GM12878 (cell line): ENCODE results near the gene FOXP1. TPM values are rescaled to one million over a fixed set of nuclear protein-coding genes. Genes with fewer than 3 reads are reported as not detected.

Experiments used
- ATAC-seq: fragments of 200-7000 bp; cut with Tn5 transposase; 3 replicates; pipeline ENCODE4 v1.9.1; 2020; ENCODE audit warnings: mild to moderate bottlenecking, moderate library complexity
- BruUV-seq: library from RNA; stranded (reverse); fragments of 400-500 nt; replicated peaks from 2 replicates; lab custom pipeline; 2021; lab: Mats Ljungman, UMichigan
- CTCF ChIA-PET: fragments of 300-600 bp; sonication (Branson Sonifier 250); formaldehyde crosslinking; extraction: SDS; loops from one replicate; lab custom pipeline; 2021; ENCODE audit warnings: inconsistent platforms; lab: Yijun Ruan, JAX
- POLR2A ChIA-PET: fragments of 350-600 bp; formaldehyde crosslinking; extraction: SDS; loops from one replicate; lab custom pipeline; 2021; ENCODE audit warnings: inconsistent platforms; lab: Charles Lee
- RAD21 ChIA-PET: fragments of 300-600 bp; sonication (Branson Sonifier 250); formaldehyde crosslinking; loops from one replicate; lab custom pipeline; 2023; ENCODE audit warnings: antibody characterized with exemption; ENCODE audit not compliant: unreplicated experiment; lab: Charles Lee
- SMC1A ChIA-PET: fragments of 300-600 bp; sonication (Branson Sonifier 250); formaldehyde crosslinking; loops from one replicate; lab custom pipeline; 2023; ENCODE audit not compliant: unreplicated experiment, uncharacterized antibody; lab: Charles Lee
- DNase-seq: peaks from one replicate; pipeline ENCODE4 v3.0.0-alpha.2; 2011; ENCODE audit warnings: low read depth, low spot score
- FAIRE-seq: peaks from 3 replicates; lab custom pipeline; 2011; peaks lifted over from hg19 to GRCh38; lab: Jason Lieb, UNC
- H2AFZ ChIP-seq: 2 replicates; pipeline ENCODE4 v1.6.0; 2011; ENCODE audit warnings: low read depth, low read length, control low read depth; ENCODE audit not compliant: control insufficient read depth
- H3K27ac ChIP-seq: 2 replicates; pipeline ENCODE4 v1.5.1; 2011; ENCODE audit warnings: control low read depth; ENCODE audit not compliant: control insufficient read depth, insufficient read depth
- H3K27me3 ChIP-seq, 2 experiments: replicated peaks in 1 of 2; 2 replicates each; pipeline versions ENCODE4 v1.6.0 to v1.6.1; 2011; ENCODE audit warnings: low read length in 1 of 2; ENCODE audit not compliant: control insufficient read depth in 2 of 2, insufficient read depth in 2 of 2
- H3K36me3 ChIP-seq, 2 experiments: 2 replicates each; pipeline ENCODE4 v1.5.1; 2011; ENCODE audit warnings: low read length in 1 of 2; ENCODE audit not compliant: control insufficient read depth in 2 of 2, insufficient read depth in 2 of 2
- H3K4me1 ChIP-seq: 2 replicates; pipeline ENCODE4 v1.6.1; 2011; ENCODE audit warnings: mild to moderate bottlenecking, low read length, moderate library complexity, mixed read lengths; ENCODE audit not compliant: control insufficient read depth, insufficient read depth
- H3K4me2 ChIP-seq: 2 replicates; pipeline ENCODE4 v1.6.0; 2011; ENCODE audit warnings: control low read depth; ENCODE audit not compliant: control insufficient read depth, insufficient read depth
- H3K4me3 ChIP-seq: fragments of 200-600 bp; sonication (generic); 2 replicates; pipeline ENCODE4 v1.5.1; 2016
- H3K79me2 ChIP-seq: 2 replicates; pipeline ENCODE4 v1.6.0; 2011; ENCODE audit warnings: low read length; ENCODE audit not compliant: control insufficient read depth, insufficient read depth
- H3K9ac ChIP-seq: 2 replicates; pipeline ENCODE4 v1.8.0; 2011; ENCODE audit warnings: low read length, control low read depth, mixed read lengths; ENCODE audit not compliant: control insufficient read depth, insufficient read depth
- H3K9me3 ChIP-seq: replicated peaks from 3 replicates; pipeline ENCODE4 v1.5.1; 2011; ENCODE audit warnings: mild to moderate bottlenecking, low read length; ENCODE audit not compliant: control insufficient read depth, insufficient read depth
- H4K20me1 ChIP-seq: 2 replicates; pipeline ENCODE4 v1.6.0; 2011; ENCODE audit not compliant: control insufficient read depth, insufficient read depth
- BHLHE40 ChIP-seq, 2 experiments: fragments of 450-650 bp in 1 of 2; IDR thresholded peaks; 2 replicates each; pipeline ENCODE4 v1.6.1; 2011 to 2017; ENCODE audit warnings: low read depth in 2 of 2, borderline replicate concordance in 1 of 2, improper control_type of control experiment in 1 of 2, low read length in 1 of 2, mild to moderate bottlenecking in 1 of 2
- BMI1 ChIP-seq: fragments of 450-650 bp; IDR thresholded peaks from 2 replicates; pipeline ENCODE4 v1.6.1; 2016; ENCODE audit warnings: mild to moderate bottlenecking, moderate library complexity, borderline replicate concordance
- CEBPB ChIP-seq, 2 experiments: fragments of 150-350 bp in 1 of 2; IDR thresholded peaks; 2 replicates each; pipeline ENCODE4 v1.6.1; 2012 to 2014; ENCODE audit warnings: low read depth in 2 of 2, low read length in 2 of 2, borderline replicate concordance in 1 of 2, inconsistent platforms in 1 of 2
- CHD2 ChIP-seq: IDR thresholded peaks from 2 replicates; pipeline ENCODE4 v1.6.1; 2011; ENCODE audit warnings: low read depth, low read length, improper control_type of control experiment, borderline replicate concordance
- CUX1 ChIP-seq: IDR thresholded peaks from 2 replicates; pipeline ENCODE4 v1.6.1; 2012; ENCODE audit warnings: improper control_type of control experiment, low read depth, low read length; ENCODE audit not compliant: insufficient replicate concordance
- FOS ChIP-seq: IDR thresholded peaks from 3 replicates; pipeline ENCODE4 v1.6.1; 2011; ENCODE audit warnings: borderline replicate concordance; ENCODE audit not compliant: insufficient read length; ENCODE audit errors: extremely low read depth
- HDAC6 ChIP-seq: fragments of 200-600 bp; sonication (generic); IDR thresholded peaks from one replicate; pipeline ENCODE4 v1.8.0; 2017; ENCODE audit warnings: antibody characterized with exemption; ENCODE audit not compliant: unreplicated experiment
- IKZF2 ChIP-seq, 2 experiments: fragments of 450-650 bp; IDR thresholded peaks; 2 replicates each; pipeline ENCODE4 v1.6.1; 2017; ENCODE audit warnings: mild to moderate bottlenecking in 2 of 2, moderate library complexity in 2 of 2
- NR2C1 ChIP-seq: fragments of 450-650 bp; IDR thresholded peaks from 2 replicates; pipeline ENCODE4 v1.6.1; 2017; ENCODE audit warnings: antibody characterized with exemption, mild to moderate bottlenecking, moderate library complexity
- POLR2AphosphoS2 ChIP-seq: IDR thresholded peaks from 2 replicates; pipeline ENCODE4 v1.6.1; 2011; ENCODE audit warnings: low read depth, mild to moderate bottlenecking, low read length, improper control_type of control experiment, moderate library complexity
- SUZ12 ChIP-seq: fragments of 200-600 bp; sonication (generic); IDR thresholded peaks from one replicate; pipeline ENCODE4 v1.6.1; 2018; ENCODE audit warnings: antibody characterized with exemption, mild to moderate bottlenecking; ENCODE audit not compliant: unreplicated experiment
- TAF1 ChIP-seq: IDR thresholded peaks from 2 replicates; pipeline ENCODE4 v1.6.1; 2011; ENCODE audit warnings: mild to moderate bottlenecking, low read depth, low read length, borderline replicate concordance
- TCF3 ChIP-seq: IDR thresholded peaks from 2 replicates; pipeline ENCODE4 v1.6.1; 2012; ENCODE audit warnings: low read depth, mild to moderate bottlenecking, low read length, borderline replicate concordance; ENCODE audit not compliant: insufficient read depth
- whole genome bisulfite sequencing: methylation state at CpG from one replicate; pipeline ENCODE4 v1.1.6; 2016; ENCODE audit warnings: low lambda C conversion rate; ENCODE audit not compliant: insufficient replicate concordance, insufficient coverage; ENCODE audit errors: missing lambda C conversion rate; 5-methylcytosine and 5-hydroxymethylcytosine counted together
- in situ Hi-C: fragments of 300-500 bp; cut with MboI; formaldehyde crosslinking; loops from 9 replicates; pipeline ENCODE4 v1.14.3; 2018; ENCODE audit warnings: mixed read lengths
- intact Hi-C: fragments of 100-400 bp; cut with micrococcal nuclease; formaldehyde crosslinking; loops from one replicate; pipeline ENCODE4 v1.14.2; 2022; ENCODE audit not compliant: unreplicated experiment
- polyA plus RNA-seq, 11 experiments: library from polyadenylated mRNA; depleted of rRNA in 4 of 11; unstranded in 6 of 11; stranded (reverse) in 5 of 11; fragments of >200 nt; fragmentation: Nextera tagmentation in 4 of 11; fragmentation: Illumina TruSeq in 1 of 11; extraction: Ambion mirVana in 4 of 11; extraction: Trizol in 1 of 11; gene quantifications; 1 replicate in 1 of 11; 2 replicates in 10 of 11; pipeline versions ENCODE4 v1.2.1 to v1.2.3, GENCODE V29; 2011 to 2016; ENCODE audit warnings: inconsistent platforms in 2 of 11, missing spikeins in 2 of 11, low read depth in 1 of 11
- total RNA-seq, 4 experiments: library from RNA; depleted of rRNA in 3 of 4; stranded (reverse); fragments of >200 nt in 3 of 4; fragmentation: Illumina TruSeq in 1 of 4; extraction: Trizol in 1 of 4; gene quantifications; 2 replicates each; pipeline versions ENCODE4 v1.2.1 to v1.2.3, GENCODE V29; 2013 to 2021

Gene FOXP1
- total and polyA plus RNA-seq, 10 of the 15 experiments (the other 5 are each of a cell fraction or from before 2014, with no cell fraction given): 0.05 to 1.6 (median 0.20) TPM; not detected in 1

- peak overlapping the region; percentile 38; the same call in 1 of the 2 replicates for H3K4me3 ChIP-seq
- FAIRE-seq (peak; percentile 7), DNase-seq (no peak), ATAC-seq (peak; percentile 42)
- peak overlapping the region; percentile 15; the same call in 1 of the 2 replicates for H3K9ac ChIP-seq
- H2AFZ ChIP-seq: peak overlapping the region; percentile 59
- ChIA-PET RAD21 (interaction anchor here (1.7 kb wide), 1 partner anchor 1034 kb away, joined by 7 read pairs; no protein-coding TSS in a partner anchor), CTCF (interaction anchor here (1.0 to 3.9 kb wide), 5 partner anchors 8 to 1052 kb away, joined by 3 to 30 read pairs (median 4); no protein-coding TSS in a partner anchor), POLR2A (no interaction called here), SMC1A (interaction anchor here (0.7 to 1.8 kb wide), 3 partner anchors 30 to 578 kb away, joined by 3 to 4 read pairs (median 3); no protein-coding TSS in a partner anchor)
- BruUV-seq: no TSS peak
- WGBS: under 1% methylated on average over 18 of the region's 18 CpGs
- peaks cover 12 to 35% of the 10 kb centered on the region in 2 experiments for H3K27me3 ChIP-seq
- in situ Hi-C loops (no loop called here), intact Hi-C loops (loop anchor here (1.0 to 10.0 kb wide), 3 partner anchors 450 to 577 kb away; no protein-coding TSS in a partner anchor)
- H3K4me2 ChIP-seq: peak overlapping the region; percentile 72
- TF ChIP-seq NR2C1 (0 out of 2 replicates have a peak, but pooled peaks have one; percentile 31), CEBPB (IDR thresholded peaks at IDR 0.05; ENCODE audit: borderline replicate concordance in 1 of 2, low read depth in 2 of 2, low read length in 2 of 2) (no peak), IKZF2 (IDR thresholded peaks at IDR 0.05) (peak; percentile 30 to 38; a peak in 3 of 4 replicates), CHD2 (no peak), CUX1 (no peak), SUZ12 (no peak), TAF1 (no peak), POLR2AphosphoS2 (no peak), BHLHE40 (IDR thresholded peaks at IDR 0.05; ENCODE audit: borderline replicate concordance in 1 of 2, low read depth in 2 of 2, low read length in 1 of 2) (0 out of 4 replicates have a peak, but pooled peaks of 1 of the 2 experiments have one; percentile 17), TCF3 (no peak), FOS (no peak), BMI1 (0 out of 2 replicates have a peak, but pooled peaks have one; percentile 27), HDAC6 (no peak)
- H3K27ac ChIP-seq: no peak overlapping the region
- no peaks in the 10 kb centered on the region for H3K79me2 ChIP-seq
- no peaks in the 10 kb centered on the region for H4K20me1 ChIP-seq
- peaks cover 9% of the 10 kb centered on the region for H3K4me1 ChIP-seq
- H3K9me3 ChIP-seq: no peaks in the 10 kb centered on the region
- H3K36me3 ChIP-seq: no peaks in the 10 kb centered on the region
Observed at GRCh38 chr3:71584394-71585011, 975 bp upstream of the FOXP1 start.
